GM12878 (cell line): ENCODE data around the gene PRDM16. TPM values are rescaled to one million over a fixed set of nuclear protein-coding genes. Genes with fewer than 3 reads are reported as not detected.

ENCODE experiments used
- ATAC-seq: fragments of 200-7000 bp; cut with Tn5 transposase; 3 replicates; pipeline ENCODE4 v1.9.1; 2020; ENCODE audit warnings: mild to moderate bottlenecking, moderate library complexity
- BruUV-seq: library from RNA; stranded (reverse); fragments of 400-500 nt; replicated peaks from 2 replicates; lab custom pipeline; 2021; lab: Mats Ljungman, UMichigan
- CTCF ChIA-PET: fragments of 300-600 bp; sonication (Branson Sonifier 250); formaldehyde crosslinking; extraction: SDS; loops from one replicate; lab custom pipeline; 2021; ENCODE audit warnings: inconsistent platforms; lab: Yijun Ruan, JAX
- POLR2A ChIA-PET: fragments of 350-600 bp; formaldehyde crosslinking; extraction: SDS; loops from one replicate; lab custom pipeline; 2021; ENCODE audit warnings: inconsistent platforms; lab: Charles Lee
- RAD21 ChIA-PET: fragments of 300-600 bp; sonication (Branson Sonifier 250); formaldehyde crosslinking; loops from one replicate; lab custom pipeline; 2023; ENCODE audit warnings: antibody characterized with exemption; ENCODE audit not compliant: unreplicated experiment; lab: Charles Lee
- SMC1A ChIA-PET: fragments of 300-600 bp; sonication (Branson Sonifier 250); formaldehyde crosslinking; loops from one replicate; lab custom pipeline; 2023; ENCODE audit not compliant: unreplicated experiment, uncharacterized antibody; lab: Charles Lee
- DNase-seq: peaks from one replicate; pipeline ENCODE4 v3.0.0-alpha.2; 2011; ENCODE audit warnings: low read depth, low spot score
- FAIRE-seq: peaks from 3 replicates; lab custom pipeline; 2011; peaks lifted over from hg19 to GRCh38; lab: Jason Lieb, UNC
- H2AFZ ChIP-seq: 2 replicates; pipeline ENCODE4 v1.6.0; 2011; ENCODE audit warnings: low read depth, low read length, control low read depth; ENCODE audit not compliant: control insufficient read depth
- H3K27ac ChIP-seq: 2 replicates; pipeline ENCODE4 v1.5.1; 2011; ENCODE audit warnings: control low read depth; ENCODE audit not compliant: control insufficient read depth, insufficient read depth
- H3K27me3 ChIP-seq, 2 experiments: replicated peaks in 1 of 2; 2 replicates each; pipeline versions ENCODE4 v1.6.0 to v1.6.1; 2011; ENCODE audit warnings: low read length in 1 of 2; ENCODE audit not compliant: control insufficient read depth in 2 of 2, insufficient read depth in 2 of 2
- H3K36me3 ChIP-seq, 2 experiments: 2 replicates each; pipeline ENCODE4 v1.5.1; 2011; ENCODE audit warnings: low read length in 1 of 2; ENCODE audit not compliant: control insufficient read depth in 2 of 2, insufficient read depth in 2 of 2
- H3K4me1 ChIP-seq: 2 replicates; pipeline ENCODE4 v1.6.1; 2011; ENCODE audit warnings: mild to moderate bottlenecking, low read length, moderate library complexity, mixed read lengths; ENCODE audit not compliant: control insufficient read depth, insufficient read depth
- H3K4me2 ChIP-seq: 2 replicates; pipeline ENCODE4 v1.6.0; 2011; ENCODE audit warnings: control low read depth; ENCODE audit not compliant: control insufficient read depth, insufficient read depth
- H3K4me3 ChIP-seq: fragments of 200-600 bp; sonication (generic); 2 replicates; pipeline ENCODE4 v1.5.1; 2016
- H3K79me2 ChIP-seq: 2 replicates; pipeline ENCODE4 v1.6.0; 2011; ENCODE audit warnings: low read length; ENCODE audit not compliant: control insufficient read depth, insufficient read depth
- H3K9ac ChIP-seq: 2 replicates; pipeline ENCODE4 v1.8.0; 2011; ENCODE audit warnings: low read length, control low read depth, mixed read lengths; ENCODE audit not compliant: control insufficient read depth, insufficient read depth
- H3K9me3 ChIP-seq: replicated peaks from 3 replicates; pipeline ENCODE4 v1.5.1; 2011; ENCODE audit warnings: mild to moderate bottlenecking, low read length; ENCODE audit not compliant: control insufficient read depth, insufficient read depth
- H4K20me1 ChIP-seq: 2 replicates; pipeline ENCODE4 v1.6.0; 2011; ENCODE audit not compliant: control insufficient read depth, insufficient read depth
- BCL3 ChIP-seq: IDR thresholded peaks from 2 replicates; pipeline ENCODE4 v1.6.1; 2011; ENCODE audit warnings: borderline replicate concordance, low read depth, mild to moderate bottlenecking, moderate library complexity, low read length; ENCODE audit not compliant: insufficient read depth, poor library complexity, severe bottlenecking
- CBFB ChIP-seq: IDR thresholded peaks from 2 replicates; pipeline ENCODE4 v1.6.1; 2016; ENCODE audit warnings: antibody characterized with exemption, low read depth
- CEBPZ ChIP-seq: fragments of 150-350 bp; IDR thresholded peaks from 2 replicates; pipeline ENCODE4 v1.6.1; 2016; ENCODE audit warnings: low read depth, low read length
- DPF2 ChIP-seq: fragments of 450-650 bp; IDR thresholded peaks from 2 replicates; pipeline ENCODE4 v1.6.1; 2017; ENCODE audit warnings: mild to moderate bottlenecking
- ESRRA ChIP-seq: IDR thresholded peaks from 2 replicates; pipeline ENCODE4 v1.6.1; 2012; ENCODE audit warnings: mild to moderate bottlenecking, low read length, improper control_type of control experiment
- GATAD2B ChIP-seq: fragments of 450-650 bp; conservative IDR thresholded peaks from 2 replicates; pipeline ENCODE4 v1.6.1; 2017; ENCODE audit warnings: low read depth, mild to moderate bottlenecking, moderate library complexity
- LARP7 ChIP-seq: fragments of 450-650 bp; IDR thresholded peaks from 2 replicates; pipeline ENCODE4 v1.6.1; 2017; ENCODE audit warnings: mild to moderate bottlenecking
- NFYB ChIP-seq: IDR thresholded peaks from 2 replicates; pipeline ENCODE4 v1.6.1; 2011; ENCODE audit warnings: low read depth, mild to moderate bottlenecking, low read length, improper control_type of control experiment, moderate library complexity; ENCODE audit not compliant: insufficient read depth
- NR2F1 ChIP-seq: fragments of 450-650 bp; conservative IDR thresholded peaks from 2 replicates; pipeline ENCODE4 v1.6.1; 2017; ENCODE audit warnings: mild to moderate bottlenecking
- PAX8 ChIP-seq: fragments of 450-650 bp; IDR thresholded peaks from 2 replicates; pipeline ENCODE4 v1.6.1; 2017; ENCODE audit warnings: mild to moderate bottlenecking, moderate library complexity
- POLR2A ChIP-seq: IDR thresholded peaks from 2 replicates; pipeline ENCODE4 v1.6.1; 2011; ENCODE audit warnings: low read depth, mild to moderate bottlenecking, low read length
- RELB ChIP-seq: fragments of 450-650 bp; IDR thresholded peaks from 2 replicates; pipeline ENCODE4 v1.6.1; 2017; ENCODE audit warnings: low read depth, mild to moderate bottlenecking, moderate library complexity
- SMAD5 ChIP-seq: IDR thresholded peaks from 2 replicates; pipeline ENCODE4 v1.6.1; 2016; ENCODE audit warnings: antibody characterized with exemption, low read depth
- SREBF1 ChIP-seq: IDR thresholded peaks from 2 replicates; pipeline ENCODE4 v1.6.1; 2012; ENCODE audit warnings: mild to moderate bottlenecking, low read length
- TARDBP ChIP-seq: IDR thresholded peaks from 2 replicates; pipeline ENCODE4 v1.6.1; 2016; ENCODE audit warnings: borderline replicate concordance
- WGBS: methylation state at CpG from one replicate; pipeline ENCODE4 v1.1.6; 2016; ENCODE audit warnings: low lambda C conversion rate; ENCODE audit not compliant: insufficient replicate concordance, insufficient coverage; ENCODE audit errors: missing lambda C conversion rate; 5-methylcytosine and 5-hydroxymethylcytosine counted together
- in situ Hi-C: fragments of 300-500 bp; cut with MboI; formaldehyde crosslinking; loops from 9 replicates; pipeline ENCODE4 v1.14.3; 2018; ENCODE audit warnings: mixed read lengths
- intact Hi-C: fragments of 100-400 bp; cut with micrococcal nuclease; formaldehyde crosslinking; loops from one replicate; pipeline ENCODE4 v1.14.2; 2022; ENCODE audit not compliant: unreplicated experiment
- polyA plus RNA-seq, 11 experiments: library from polyadenylated mRNA; depleted of rRNA in 4 of 11; unstranded in 6 of 11; stranded (reverse) in 5 of 11; fragments of >200 nt; fragmentation: Nextera tagmentation in 4 of 11; fragmentation: Illumina TruSeq in 1 of 11; extraction: Ambion mirVana in 4 of 11; extraction: Trizol in 1 of 11; gene quantifications; 1 replicate in 1 of 11; 2 replicates in 10 of 11; pipeline versions ENCODE4 v1.2.1 to v1.2.3, GENCODE V29; 2011 to 2016; ENCODE audit warnings: inconsistent platforms in 2 of 11, missing spikeins in 2 of 11, low read depth in 1 of 11
- total RNA-seq, 4 experiments: library from RNA; depleted of rRNA in 3 of 4; stranded (reverse); fragments of >200 nt in 3 of 4; fragmentation: Illumina TruSeq in 1 of 4; extraction: Trizol in 1 of 4; gene quantifications; 2 replicates each; pipeline versions ENCODE4 v1.2.1 to v1.2.3, GENCODE V29; 2013 to 2021

Gene PRDM16
- total and polyA plus RNA-seq, 10 of the 15 experiments (the other 5 are each of a cell fraction or from before 2014, with no cell fraction given) = 0.03 TPM; not detected in 9

GRCh38 chr1:3184666-3185065, 115.7 kb downstream of the PRDM16 start (continued):
- no peak for TF ChIP-seq PAX8

GRCh38 chr1:3185896-3186525, 117.0 kb downstream of the PRDM16 start:
- Histone ChIP-seq H3K9me3 (peaks cover 4% of the 10 kb centered on the region; the same call in 1 of the 3 replicates), H3K4me3 (no peak overlapping the region), H3K4me1 (no peaks in the 10 kb centered on the region), H3K79me2 (no peaks in the 10 kb centered on the region), H3K27ac (no peak overlapping the region), H3K4me2 (no peak overlapping the region), H3K27me3 (no peaks in the 10 kb centered on the region; a peak in 1 of 4 replicates), H4K20me1 (no peaks in the 10 kb centered on the region), H3K36me3 (no peaks in the 10 kb centered on the region), H3K9ac (no peak overlapping the region), H2AFZ (no peak overlapping the region)
- DNase-seq (no peak), FAIRE-seq (no peak), ATAC-seq (no peak)
- POLR2A ChIA-PET = no interaction called here
- RAD21 ChIA-PET = no interaction called here
- 66% methylated on average over 38 of the region's 38 CpGs for WGBS
- BruUV-seq = no TSS peak
- intact Hi-C loops = no loop called here
- in situ Hi-C loops = no loop called here
- CTCF ChIA-PET = no interaction called here
- SMC1A ChIA-PET = no interaction called here
- TF ChIP-seq CEBPZ (no peak), POLR2A (no peak), GATAD2B (no peak), RELB (no peak), TARDBP (no peak), NR2F1 (no peak), DPF2 (no peak), BCL3 (no peak), NFYB (no peak), SREBF1 (no peak), ESRRA (no peak), SMAD5 (no peak), CBFB (no peak), LARP7 (no peak)
